GM21825 (cell line): ENCODE measurements around the gene MDP1.
"Not testable (repeated sequence)": the region's sequence is repeated elsewhere in the genome, so short reads cannot be mapped to it uniquely, and the experiment has no call there.

ENCODE experiments used
- ATAC-seq: cut with Tn5 transposase; IDR thresholded peaks from one replicate; pipeline ENCODE4 v1.9.1; 2021; ENCODE audit warnings: mild to moderate bottlenecking, moderate library complexity; ENCODE audit not compliant: unreplicated experiment

MDP1 gene

GRCh38 chr14:24251880-24252288, 36.0 kb upstream of the MDP1 start:
- ATAC-seq: no peak

- ATAC-seq: no peak
Observed at GRCh38 chr14:24250354-24250753, 34.5 kb upstream of the MDP1 start.

- ATAC-seq: no peak
Observed at GRCh38 chr14:24249230-24250021, 33.6 kb upstream of the MDP1 start.

DNA sequence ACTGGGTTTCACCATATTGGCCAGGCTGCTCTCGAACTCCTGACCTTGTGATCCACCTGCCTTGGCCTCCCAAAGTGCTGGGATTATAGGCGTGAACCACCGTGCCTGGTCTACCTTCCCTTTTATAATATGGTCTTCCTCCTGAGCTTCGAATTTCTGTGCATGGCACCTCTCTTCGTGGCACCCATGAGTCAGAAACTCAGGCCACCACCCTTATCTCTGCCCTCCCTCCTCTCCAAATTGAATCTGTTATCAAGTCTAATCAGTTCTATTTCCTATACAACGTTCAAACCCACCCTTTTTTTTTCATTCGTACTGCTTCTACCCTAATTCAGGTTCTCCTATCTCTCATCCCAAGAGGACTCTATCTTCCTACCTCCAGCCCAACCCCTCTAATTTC, 31.6 kb upstream of the MDP1 start:
- no peak for ATAC-seq

DNA sequence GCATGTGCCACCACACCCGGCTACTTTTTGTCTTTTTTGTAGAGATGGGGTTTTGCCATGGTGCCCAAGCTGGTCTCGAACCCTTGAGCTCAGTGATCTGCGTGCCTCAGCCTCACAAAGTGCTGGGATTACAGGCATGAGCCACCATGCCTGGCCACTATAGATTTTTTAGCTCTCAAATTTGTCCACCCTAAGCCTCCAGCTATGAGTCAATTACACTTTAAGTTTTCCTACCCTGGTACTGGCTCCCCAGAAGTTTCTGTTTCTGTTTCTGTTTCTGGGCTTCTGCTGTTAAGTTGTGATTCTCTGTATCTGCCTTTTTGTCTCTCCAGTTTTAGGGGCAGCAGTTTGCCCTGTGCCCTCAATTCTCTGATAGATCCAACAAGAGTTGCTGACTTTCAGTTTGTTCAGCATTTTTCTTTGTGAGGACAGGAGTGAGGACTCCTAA, 30.9 kb upstream of the MDP1 start:
- ATAC-seq: no peak

- not testable (repeated sequence) for ATAC-seq
Observed at GRCh38 chr14:24245350-24245749, 29.5 kb upstream of the MDP1 start.

- no peak for ATAC-seq
Observed at GRCh38 chr14:24243336-24243836, 27.5 kb upstream of the MDP1 start.

DNA sequence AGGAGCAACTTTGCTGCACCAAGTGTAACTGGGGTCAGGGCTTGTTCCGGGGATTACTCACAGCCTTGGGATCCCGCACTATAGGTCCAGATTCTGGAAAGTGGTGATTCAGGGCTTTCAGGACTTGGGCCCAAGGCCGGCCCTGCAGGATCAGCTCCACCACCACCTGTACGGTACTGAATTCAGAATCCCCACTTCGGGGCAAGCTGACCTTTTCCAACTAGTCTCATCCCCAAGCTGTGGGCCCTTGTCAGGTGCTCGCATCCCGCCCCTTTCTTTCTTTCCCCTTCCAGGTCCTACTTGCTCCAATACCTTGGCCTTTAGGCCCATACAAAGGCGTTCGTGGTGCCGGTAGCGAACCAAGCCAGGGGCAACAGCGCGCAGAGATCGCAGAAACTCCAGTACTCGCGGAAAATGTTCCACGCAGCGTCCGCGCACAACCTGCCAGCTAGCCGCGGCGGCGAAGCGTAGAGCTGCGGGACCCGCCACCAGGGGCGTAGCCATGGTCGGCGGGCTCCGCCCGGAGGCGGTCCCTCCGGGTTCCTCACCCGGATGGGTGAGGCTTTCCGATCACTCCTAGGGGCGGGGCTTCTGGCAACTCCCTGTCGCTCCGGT, 26.1 kb upstream of the MDP1 start:
- peak; percentile 74 for ATAC-seq

DNA sequence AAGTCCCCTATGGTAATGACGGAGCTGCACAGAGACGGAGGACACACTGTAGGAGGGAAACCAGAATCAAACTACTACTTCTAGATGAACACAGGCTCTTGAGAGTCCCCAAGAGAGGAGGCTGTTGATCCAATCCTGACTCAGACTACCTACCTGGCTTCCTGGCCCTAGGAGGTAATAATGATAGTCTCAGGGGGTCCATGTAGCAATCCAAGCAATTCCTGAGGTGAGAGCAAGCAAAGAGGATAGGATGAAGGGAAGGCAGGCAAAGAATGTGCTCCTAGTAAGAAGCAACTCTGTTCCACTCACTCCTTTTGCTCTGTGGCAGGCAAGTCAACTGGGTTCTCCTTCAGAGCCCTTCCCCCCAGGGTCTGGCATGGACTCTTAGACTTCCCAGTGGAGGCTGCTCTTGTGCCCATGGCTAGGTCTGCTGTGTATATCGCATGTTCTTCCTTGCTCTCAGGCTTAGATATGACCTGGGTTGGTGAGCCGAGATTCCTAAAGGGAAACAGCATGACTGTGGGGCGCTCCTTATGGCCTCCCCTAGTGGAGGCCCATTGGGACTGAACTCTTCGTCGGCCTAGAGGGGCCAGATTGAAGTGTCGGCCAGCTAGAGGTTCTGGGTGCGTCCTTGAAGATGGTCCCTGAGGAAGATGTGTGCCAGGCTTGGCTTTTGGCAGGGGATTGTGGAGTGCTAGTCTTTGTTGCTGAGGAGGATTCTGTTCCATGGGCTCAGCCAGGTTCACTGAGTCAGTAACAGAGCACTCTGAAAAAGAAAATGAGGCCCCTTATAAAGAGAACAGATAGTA, 24.4 kb upstream of the MDP1 start:
- ATAC-seq: no peak

DNA sequence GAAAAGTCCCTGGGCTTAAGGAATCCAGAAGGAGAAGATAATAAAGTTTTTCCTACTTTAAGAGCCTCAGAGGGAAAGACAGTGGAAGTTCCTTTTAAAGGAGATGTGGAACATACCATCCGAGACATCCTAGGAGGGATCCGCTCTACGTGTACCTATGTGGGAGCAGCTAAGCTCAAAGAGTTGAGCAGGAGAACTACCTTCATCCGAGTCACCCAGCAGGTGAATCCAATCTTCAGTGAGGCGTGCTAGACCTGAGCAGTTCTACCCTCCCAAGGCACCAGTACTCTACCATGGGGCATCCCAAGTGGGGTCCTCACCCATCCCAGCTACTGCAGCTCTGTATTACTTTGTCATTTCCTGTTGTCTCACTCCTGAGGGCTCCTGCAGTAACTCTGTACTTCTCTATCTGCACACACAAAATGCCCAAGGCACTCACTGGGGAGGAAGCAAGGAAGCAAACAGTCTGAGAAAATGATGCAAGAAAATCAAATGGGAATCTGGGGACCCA, 22.7 kb upstream of the MDP1 start:
- no peak for ATAC-seq

- no peak for ATAC-seq
Observed at GRCh38 chr14:24238123-24238522, 22.3 kb upstream of the MDP1 start.

- ATAC-seq: no peak
Observed at GRCh38 chr14:24237463-24237955, 21.6 kb upstream of the MDP1 start.

DNA sequence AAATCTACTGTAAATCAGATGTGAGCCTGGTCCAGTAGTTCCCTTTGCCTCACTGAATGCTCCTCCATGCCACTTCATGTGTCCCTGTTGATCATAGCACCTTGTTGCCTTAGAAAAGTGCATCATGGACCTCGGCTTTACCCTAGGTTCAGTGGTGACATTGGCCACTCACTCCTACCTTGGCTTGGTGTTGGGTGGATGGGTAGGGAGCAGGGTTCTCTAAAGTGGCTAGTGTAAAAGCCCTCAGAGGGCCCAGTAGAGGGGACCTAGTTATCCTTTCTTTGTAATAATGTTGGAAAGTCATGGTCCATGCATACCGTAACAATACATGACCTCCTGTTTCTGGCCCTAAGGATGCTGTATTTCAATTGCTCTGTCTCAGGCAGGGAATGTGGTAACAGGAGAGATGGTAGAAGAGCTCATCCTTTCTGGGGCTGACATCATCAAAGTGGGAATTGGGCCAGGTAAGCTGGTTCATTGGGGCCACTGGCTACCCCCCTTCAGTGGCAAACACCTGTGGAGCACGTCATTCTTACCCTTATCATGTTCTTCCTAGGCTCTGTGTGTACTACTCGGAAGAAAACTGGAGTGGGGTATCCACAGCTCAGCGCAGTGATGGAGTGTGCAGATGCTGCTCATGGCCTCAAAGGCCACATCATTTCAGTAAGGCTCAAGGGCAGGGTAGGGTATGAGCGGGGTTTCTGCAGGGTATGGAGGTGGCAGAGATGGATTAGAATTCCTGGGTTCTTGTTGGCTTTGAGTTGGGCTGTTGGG, 21.0 kb upstream of the MDP1 start:
- ATAC-seq: no peak

DNA sequence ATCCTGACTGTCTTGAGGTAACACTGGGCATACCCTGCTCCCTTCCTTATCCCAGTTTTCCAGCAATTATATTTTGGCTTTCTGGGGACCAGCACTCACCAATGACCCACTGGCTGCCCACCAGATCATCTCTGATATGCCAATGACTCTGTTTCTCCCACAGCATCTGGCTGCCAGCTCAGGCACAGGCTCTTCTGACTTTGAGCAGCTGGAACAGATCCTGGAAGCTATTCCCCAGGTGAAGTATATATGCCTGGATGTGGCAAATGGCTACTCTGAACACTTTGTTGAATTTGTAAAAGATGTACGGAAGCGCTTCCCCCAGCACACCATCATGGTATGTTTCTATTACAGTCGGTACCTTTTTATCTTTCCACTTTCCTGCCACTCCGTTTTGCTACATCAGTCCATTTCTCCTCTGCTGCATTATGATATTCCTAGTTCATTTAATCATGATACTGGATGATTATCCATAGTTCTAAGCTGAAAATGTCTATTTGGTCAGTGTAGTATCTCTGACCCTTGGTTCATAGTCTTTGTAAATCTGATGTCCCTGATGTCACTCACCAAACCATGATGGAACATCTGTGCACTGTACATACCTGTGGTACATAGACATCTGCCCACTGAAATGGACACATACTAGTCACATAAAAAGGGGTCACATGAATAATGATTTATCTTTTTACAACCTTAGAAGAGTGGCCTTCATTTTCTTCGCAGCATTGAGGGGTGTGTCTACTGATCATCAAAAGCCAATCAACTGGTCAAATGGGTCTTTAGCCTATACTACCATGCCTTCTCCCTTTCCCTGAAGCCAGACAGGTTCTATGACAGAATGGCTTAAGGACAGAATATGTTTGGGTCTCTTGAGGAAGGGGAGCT, 20.2 kb upstream of the MDP1 start:
- ATAC-seq: no peak

DNA sequence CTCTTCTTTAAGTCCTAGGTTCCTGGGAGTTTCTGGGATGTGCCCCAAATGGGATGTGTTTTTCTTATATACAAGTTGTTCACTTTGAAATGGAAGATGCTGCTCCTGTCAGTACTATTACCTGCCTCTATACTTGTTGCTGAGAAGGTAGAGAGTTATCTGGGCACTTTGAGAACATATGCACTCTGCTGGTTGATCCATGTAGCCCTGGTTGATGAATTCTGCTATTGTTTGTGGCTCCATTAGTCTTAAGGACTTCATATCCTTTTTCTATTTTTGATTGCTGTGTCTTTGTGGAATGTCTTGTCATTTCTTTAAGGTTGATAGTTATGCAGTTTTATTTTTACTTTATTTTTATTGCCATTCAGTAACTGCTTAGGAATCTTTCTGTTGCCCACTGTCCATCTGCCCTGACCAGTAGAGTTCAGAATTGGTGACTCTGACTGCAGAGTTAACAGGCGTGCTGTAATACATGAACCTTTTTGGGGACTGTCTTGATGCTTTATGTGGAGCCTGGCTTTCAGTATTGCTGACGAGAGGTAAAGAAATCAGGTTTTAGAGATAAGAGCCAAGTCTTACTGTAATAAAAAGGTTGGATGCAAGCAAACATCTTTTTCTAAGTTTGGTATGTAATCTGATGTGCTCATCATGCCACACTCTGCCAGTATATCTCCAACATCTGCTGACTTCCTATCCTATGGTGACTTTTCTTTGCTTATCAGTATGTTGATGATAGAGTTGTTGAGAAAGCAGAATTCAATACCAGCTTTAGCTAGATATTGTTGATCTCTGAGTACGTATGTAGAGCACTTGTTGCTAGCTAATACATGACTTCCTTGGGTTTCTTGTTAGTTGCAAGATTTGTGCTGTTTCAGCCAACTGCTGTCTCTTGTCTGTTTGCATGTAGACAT, 18.5 kb upstream of the MDP1 start:
- no peak for ATAC-seq

- no peak for ATAC-seq
Observed at GRCh38 chr14:24233538-24233866, 17.6 kb upstream of the MDP1 start.

- ATAC-seq: peak; percentile 47
Observed at GRCh38 chr14:24232645-24233537, 17.0 kb upstream of the MDP1 start, which contains the start of gene GMPR2. TSS of gene GMPR2 (plus strand) at chr14:24232929. CDS start at chr14:24233254, 325 bp downstream.
